Measurements from ENCODE around the gene NCAM1.

Gene NCAM1

DNA sequence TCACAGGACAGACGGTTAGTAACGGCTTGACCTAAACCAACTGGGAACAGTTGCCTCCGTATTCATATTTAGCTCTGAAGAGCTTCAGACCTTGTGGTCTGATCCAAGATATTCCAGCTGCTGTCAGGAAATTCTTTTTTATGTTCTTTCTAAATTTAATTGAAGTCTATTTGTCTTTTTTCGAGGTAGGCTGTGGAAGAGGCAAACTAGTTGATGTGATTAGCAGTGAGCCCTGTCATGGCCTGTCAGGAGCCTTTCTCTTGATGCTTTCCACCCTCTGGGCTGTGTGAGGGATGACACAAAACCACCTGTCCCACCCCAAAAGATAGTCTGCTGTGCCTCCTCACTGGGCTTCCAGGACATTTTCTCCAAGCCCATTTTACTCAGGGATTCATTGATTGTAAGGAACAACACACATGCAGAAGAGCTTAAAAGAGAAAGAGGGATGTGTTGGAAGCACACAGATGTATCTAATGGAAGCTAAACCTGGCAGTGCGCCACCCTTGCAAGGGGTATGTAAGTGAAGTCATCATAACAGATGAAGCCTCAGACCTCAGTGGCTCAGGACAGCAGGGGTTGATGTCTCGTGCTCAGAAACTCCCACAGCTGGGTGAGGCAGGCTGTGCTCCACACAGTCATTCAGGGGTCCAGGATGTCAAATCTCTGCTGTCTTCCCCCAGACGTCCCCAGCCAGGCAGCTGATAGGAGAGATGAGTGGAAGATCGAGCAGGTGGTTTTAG is 170.0 kb downstream of the NCAM1 start:
- no peak for DNase-seq (ENCODE audit: low read depth)

DNA sequence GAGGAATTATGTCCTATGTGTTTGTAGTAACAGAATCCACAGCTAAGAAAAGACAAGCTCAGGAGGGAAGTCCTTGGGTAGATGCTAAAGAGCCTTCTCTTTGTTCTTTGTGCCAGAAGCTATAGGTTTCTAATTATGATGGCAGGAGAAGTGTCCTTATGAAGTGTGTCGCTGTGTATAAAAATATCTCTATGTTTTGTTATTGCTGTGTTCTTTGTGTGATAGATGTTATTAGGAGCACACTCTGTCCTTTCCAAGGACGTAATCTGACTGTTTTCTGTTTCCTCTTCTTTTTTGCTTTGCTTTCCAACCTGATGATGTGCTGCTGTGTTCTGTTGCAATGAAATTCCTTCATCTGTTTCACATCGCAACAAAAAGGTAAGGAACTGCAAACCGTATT is 171.9 kb downstream of the NCAM1 start:
- DNase-seq (ENCODE audit: low read depth) = no peak

DNA sequence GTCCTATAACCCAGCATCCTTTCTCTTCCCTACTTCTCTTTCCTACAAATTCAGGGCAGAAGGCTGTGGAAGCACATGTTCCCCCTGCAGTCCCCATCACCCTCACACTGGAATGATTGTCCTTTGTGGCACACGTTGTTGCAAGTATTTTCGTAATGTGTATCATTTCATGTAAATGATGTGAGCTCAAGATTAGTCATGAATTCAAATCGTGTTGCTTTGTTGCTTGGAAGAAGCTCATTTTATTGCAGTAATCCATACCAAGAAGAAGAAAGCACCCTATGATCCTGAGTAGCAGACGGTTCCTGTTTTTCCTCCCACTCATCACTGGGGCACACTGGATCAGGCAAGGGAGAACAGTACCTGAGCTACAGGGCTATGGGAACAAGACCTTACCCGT is 173.4 kb downstream of the NCAM1 start:
- no peak for DNase-seq (ENCODE audit: low read depth)

DNA sequence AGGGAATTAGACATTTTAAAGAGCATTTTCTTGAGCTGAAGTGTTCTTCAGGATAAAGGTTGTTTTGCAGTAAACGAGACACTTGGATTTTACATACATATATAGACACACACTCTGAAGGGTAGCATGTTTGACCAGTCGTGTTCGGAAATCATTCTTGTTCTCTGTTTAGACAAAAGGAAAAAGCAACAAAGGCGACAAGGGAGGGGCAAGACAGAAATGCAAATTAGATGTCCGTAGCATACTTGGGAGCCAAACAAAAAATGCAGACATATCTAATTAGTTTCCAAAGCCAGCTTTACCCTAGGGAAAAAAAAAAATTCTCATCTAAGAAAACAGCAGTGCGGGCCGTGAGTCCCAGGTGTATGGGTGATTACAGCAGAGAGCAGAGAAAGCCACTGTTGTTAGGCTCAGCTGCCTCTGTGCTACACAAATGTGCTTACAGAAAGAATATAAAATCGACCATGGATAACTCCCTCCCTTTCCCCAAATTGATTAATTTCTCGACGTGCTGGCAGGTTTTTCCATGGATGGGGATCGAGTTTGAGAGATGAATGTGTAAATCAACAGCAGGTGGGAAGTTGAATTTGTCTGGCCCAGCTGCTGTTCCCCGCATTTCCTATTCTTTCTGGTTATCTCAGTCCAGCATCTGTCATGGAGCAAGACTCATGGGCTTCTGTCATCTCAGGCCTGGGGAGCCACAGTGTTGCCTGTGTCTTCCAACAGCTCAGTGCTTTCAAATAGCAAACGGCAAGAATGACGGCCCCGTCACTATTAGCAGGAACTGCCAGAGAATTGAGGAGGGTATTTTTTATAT is 176.7 kb downstream of the NCAM1 start:
- DNase-seq (ENCODE audit: low read depth) = no peak

DNA sequence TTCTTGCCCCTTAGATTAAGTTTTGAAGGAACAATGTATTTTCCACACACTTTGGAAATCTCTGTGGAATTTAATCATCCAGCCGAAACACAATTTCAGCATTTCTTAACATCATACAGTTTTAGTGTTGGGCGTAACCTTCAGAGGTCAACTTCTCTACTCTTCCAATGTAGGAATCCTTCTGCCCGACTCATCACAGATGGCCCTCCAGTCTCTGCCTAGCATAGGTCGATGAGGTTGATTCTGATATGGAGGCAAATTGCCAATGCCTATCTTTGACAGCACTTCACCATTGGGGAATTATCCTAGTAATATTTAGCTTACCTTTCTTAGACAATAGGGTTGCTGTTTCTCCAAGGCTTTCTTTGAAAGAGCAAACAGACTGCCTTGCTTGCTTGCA is 177.5 kb downstream of the NCAM1 start:
- DNase-seq (ENCODE audit: low read depth) = no peak

DNA sequence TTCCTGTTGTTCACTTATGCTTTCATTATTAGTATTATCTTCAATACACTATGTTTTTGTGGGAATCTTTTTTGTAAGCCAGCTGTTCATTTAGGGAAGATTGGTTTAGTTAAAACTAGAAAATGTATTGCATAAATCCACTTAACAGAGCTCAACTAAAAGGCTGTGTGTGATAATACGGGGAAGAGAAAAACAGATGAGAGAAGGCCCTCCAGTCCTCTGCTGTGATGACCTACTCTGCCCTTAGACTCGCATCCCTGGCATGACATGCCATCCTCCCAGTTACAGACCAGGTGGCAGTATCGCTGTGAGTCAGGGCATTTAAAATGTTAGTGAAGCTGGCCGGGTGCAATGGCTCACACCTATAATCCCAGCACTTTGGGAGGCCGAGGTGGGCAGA is 179.8 kb downstream of the NCAM1 start:
- DNase-seq (ENCODE audit: low read depth) = no peak

DNA sequence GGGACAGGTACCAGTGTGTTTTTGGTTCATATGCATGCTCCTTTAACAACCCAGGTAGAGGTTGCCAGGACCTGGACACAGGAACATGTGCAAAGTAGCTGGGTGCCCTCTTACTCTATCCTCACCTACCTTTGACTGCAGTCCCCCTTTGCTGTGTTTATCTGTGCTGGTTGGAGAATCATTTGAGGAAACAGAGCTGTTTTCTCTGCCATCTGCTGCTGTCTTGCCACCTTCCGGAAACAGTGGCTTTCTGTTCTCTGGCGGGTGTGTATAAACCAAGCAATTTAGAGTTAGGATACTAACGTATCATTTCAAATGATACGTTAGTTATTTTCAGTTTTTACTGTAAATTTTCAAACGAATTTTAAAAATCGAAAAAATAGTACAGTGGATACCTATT is 181.3 kb downstream of the NCAM1 start:
- no peak for DNase-seq (ENCODE audit: low read depth)

DNA sequence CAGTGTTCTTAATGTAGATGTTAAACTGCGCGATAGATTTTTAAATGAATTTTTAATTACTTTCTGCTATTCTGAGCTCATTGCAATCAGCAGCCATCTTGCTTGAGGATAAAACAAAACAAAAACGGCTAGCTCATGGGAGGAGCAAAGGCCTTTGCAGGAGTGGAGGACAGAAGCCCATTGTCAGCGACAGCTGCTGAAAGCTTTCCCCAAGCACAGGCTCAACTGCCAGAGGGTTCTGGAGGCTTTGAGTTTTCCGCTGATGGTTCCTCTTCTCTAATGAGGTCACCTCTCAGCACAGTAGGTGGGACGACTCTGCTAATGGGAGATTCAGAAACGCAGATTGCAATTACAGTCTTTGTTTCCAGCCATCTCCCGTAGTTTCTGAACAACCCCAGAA is 186.0 kb downstream of the NCAM1 start:
- DNase-seq (ENCODE audit: low read depth) = no peak

DNA sequence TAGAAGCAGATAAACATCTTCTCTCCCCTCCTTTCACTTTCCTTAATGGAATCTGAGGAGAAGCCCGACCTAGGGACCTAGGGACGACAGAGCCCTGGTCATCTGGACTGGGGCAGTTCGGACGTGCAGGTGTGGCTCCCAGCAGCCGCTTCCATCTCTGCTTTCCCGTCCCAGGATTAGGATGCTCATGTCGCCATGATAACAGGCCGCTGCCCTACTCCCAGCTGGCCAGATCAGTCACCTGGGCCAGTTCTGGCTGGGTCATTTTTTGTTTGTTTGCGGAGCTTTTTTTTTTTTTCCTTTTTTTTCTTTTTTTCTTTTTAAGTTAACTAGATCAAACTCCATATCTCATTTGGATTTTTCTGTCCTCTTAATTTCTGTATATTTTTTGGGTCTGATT is 186.9 kb downstream of the NCAM1 start:
- no peak for DNase-seq (ENCODE audit: low read depth)

DNA sequence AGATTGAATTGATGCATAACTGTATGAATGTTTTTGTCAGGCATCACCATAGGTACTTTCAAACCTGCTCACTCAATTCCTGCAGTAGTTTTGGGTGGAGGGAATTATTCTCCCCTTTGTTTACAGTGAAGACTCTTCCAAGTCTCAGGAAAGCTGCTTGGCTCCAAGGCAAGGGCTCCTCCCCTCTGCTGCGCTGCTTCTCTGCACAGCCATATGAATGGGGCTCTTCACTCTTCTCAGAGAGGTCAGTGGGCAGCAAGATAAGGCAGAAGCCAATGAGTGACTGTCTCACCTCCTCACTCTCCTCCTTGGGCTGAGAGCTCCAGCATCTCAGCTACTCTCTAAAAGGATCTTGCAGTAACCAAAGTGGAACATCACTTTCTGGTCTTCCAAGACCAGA is 187.4 kb downstream of the NCAM1 start:
- DNase-seq (ENCODE audit: low read depth) = no peak

DNA sequence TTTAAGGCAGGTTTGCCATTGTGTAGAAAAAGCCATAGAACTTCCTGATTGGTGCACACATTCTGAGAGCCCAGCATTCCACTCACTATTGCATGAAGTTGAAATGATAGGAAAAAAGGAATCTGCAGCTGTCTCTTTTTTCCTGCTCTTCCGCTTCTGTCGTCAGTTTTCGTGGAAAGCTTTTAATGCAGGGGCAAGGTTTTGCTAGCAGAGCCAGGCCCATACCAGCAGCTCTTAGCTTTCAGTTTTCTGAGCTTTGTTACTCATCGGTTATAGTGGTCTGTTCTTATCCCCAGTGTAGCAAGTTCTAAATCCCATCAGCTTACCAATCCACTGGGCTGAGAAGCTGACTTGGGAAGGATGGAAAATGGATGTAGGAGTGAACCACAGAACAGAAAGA is 190.3 kb downstream of the NCAM1 start:
- DNase-seq (ENCODE audit: low read depth) = no peak

DNA sequence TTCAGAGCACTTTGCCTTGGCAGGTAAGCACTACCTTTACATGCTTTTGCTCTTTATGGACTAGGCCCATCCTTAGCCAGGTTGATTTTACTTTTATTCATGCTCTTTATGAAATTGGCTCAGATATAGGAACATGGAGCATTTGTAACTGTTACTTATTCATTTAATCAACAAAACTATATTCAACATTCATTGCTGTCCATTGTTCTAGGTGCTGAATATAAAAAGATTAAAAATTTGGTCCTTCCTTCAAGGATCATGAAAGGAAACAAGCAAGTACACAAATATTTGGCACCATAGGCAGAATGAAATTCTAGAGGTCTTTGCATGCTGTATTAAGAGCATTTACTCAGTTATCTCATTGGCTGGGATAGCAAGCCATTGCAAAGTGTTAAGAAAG is 191.3 kb downstream of the NCAM1 start:
- no peak for DNase-seq (ENCODE audit: low read depth)

DNA sequence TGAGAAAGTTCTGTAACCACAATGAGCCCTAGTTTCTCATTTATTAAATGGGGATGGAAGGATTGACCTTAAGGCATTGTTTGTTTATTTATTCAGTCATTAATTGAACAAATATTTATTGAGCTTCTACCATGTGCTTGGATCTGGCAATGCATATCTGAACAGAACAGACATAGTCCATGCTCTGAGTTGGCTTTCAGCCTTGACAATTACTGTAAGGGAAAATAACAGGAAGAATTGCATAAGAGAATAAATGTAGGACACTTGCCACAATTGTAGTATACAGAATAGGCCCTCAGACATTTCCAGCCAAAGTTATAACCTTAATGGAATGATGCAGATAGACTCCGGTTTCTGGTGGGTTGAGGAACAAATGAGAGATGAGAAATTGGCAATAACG is 192.6 kb downstream of the NCAM1 start:
- DNase-seq (ENCODE audit: low read depth) = no peak

DNA sequence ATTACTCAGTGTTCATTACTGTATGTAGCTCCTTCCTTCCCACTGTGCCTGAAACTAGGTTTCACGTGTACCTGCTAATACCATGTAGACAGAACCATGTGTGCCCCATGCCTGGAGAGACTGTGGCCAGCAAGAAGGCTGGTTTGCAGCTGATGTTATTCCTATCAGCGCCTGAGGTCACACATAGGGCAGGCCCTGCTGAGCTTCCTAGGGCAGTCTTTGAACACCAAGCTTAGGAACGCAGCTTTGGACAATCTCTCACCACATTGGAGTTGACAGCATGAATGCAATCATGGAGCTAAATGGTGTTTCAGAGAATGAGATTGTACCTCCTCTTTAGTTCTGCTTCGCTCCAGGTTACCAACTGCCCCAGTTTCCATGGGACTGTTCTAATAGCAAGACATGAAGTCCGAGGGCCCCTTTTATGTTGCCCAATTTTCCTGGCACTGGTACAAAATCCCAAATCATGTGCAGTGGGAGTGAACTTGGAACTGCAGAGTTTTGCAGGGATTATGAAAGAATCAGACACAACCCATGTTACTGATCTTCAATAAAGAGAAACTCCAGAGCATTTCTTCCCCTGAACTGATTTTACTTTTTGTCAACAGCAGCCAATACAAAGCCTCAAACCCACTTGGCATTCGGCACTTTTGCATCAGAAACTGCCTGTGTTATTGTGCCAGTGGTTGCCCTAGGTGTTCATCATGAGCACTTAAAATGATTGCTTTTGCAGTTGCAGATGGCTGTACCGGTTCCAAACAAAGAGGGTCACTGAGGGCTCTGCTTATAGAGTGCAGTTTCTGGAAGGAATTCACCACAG is 199.0 kb downstream of the NCAM1 start:
- no peak for DNase-seq (ENCODE audit: low read depth)

DNA sequence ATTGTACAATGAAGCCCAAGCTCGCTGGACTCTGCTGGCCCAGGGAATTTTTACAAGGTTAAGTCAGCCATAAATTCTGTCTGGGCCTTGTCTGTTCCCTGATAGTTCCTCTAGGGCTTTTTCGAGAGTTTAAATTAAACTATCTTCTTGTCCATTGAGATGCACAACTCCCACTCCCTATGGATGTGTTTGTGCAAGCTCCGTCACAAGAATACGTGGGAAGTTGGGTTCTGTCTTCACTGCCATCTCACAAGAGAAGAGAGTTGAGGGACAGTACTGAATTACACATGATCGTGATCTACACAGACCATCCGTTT is 199.5 kb downstream of the NCAM1 start:
- DNase-seq (ENCODE audit: low read depth) = no peak

DNA sequence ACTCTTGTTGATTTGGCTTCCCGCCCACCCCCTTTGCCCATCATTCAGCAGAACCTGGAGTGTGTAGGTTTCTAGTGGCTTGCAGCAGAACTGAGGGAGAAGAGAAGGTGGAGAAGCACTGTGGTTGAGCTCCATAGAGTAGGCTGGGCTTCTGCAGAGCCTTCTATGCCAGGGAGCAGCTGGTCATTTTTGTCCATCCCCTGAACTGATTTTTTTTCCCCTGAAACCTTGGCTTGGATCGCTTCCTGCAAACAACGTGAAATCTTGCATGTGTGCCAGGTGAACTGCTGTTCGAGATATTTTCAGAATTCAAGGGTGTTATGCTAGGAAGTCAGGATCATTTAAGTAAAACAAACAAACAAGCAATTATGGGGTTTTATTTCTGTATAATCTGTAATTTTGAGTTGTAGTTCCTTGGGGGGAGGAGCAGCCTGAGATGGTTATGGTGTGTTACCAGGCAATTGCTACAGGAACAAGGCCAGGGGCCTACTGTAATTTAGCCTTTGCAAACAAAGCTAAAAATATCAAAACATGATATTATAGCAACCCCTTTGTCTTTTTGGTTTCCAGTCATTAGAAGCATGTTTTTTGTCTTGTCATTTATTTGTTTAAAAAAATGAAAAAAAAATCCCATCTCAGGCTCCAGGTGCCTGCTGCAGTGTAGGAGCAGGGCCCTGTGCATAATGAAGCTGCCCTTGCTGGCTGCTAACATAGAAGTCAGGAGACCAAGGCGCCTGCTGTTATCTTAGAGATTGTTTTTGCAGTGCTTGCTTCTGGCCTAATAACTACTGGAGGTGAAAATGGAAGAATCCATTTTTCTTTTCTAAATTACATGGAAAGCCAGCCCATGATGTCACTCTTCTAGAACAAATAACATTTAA is 200.7 kb downstream of the NCAM1 start:
- DNase-seq (ENCODE audit: low read depth) = no peak

DNA sequence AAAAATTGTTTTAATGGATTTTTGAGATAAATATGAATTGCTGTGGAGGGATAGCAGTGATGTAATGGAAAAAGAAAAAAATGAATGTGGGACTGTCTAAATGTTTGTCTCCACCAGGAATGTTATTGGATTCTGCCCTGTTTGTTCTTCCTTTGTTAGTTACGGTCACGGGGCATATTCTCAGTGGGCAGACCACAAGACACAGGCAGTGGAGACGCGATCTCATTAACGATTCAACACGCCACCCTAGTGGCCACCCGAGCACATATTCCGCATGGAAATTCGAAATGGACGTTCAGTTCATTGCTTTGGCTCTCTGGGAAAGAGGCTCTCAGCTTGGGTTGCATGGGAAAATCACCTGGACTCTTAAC is 201.4 kb downstream of the NCAM1 start:
- no peak for DNase-seq (ENCODE audit: low read depth)

DNA sequence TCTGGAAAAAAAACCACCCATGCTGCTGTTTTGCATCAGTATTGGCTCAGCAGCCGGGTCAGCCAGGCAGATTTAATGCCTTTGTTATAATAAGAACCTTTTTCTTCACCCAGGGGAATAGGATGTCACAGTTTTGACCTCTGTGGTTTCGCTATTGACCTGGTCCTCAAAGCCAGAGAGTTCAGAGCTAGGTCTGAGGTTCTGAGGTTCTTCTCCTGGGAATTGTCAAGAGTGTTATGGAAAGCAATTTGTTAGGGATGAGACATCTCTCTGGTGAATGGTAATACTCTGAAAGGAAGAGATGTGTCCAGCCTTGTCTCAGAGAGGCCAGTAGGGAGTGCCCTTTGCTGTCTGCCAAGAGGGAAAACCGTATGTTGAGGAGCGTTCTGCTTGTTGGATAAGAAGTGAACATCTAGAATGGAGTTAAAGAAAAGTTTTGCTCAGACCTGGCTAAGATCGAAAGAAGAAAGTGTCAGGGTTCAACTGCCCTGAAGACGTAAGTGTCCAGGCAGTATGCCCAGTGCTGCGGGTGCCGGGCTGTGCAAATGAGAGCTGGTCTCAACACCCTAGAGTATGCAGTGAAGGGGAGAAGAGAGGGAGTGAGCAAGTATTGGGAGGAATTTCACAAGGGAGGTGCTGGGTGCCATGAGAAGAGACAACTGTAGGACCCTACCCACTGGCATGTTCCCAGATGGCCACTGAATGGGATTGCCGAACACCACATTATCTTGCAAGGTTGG is 202.2 kb downstream of the NCAM1 start:
- DNase-seq (ENCODE audit: low read depth) = no peak

DNA sequence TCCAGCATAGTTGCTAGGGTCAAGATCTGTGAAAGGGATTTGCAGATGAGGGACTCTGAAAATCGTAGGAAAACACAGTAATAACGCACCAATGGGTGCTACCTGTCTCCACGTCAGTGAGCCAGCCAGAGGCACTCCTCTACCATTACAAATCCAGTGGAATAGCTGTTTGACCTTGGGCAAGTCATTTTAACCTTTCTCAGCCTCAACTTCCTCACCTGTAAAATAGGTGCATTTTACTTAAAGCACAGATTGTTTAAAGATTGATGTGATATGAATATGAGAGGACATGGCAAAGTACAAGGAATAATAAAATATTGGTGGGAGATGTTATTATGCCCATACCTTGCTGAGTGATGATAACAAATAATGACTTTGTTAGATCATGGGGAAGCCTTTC is 205.1 kb downstream of the NCAM1 start:
- no peak for DNase-seq (ENCODE audit: low read depth)

DNA sequence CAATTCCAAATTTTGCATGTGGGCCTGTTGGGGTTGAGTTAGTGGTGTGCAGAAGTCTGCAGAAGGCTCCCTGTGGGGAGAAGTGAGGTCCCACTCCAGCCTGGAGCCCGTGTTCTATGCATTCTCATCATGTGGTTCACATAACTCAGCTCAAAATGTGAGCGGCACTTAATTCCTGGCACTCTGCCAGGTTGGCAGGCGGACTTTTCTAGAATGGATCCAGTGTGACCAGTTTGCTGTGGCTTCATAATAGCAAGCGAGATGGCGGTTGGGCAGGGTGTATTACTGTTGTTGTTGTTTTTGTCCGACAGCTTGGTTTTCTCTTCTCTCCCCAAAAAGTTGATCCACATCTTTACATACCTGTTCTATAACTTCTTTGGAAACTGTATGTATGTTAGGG is 206.4 kb downstream of the NCAM1 start:
- no peak for DNase-seq (ENCODE audit: low read depth)

Measured in stimulated activated CD8-positive, alpha-beta memory T cell treated with anti-CD3 and anti-CD28 coated beads, Interleukin-12 subunit alpha, Interleukin-12 subunit beta, amount 100 ng/mL, for 1 hour (primary cell).